ENCODE measurements around the gene ZC3H12A. TPM values are rescaled to one million over a fixed set of nuclear protein-coding genes. Genes with fewer than 3 reads are reported as not detected.

The ZC3H12A gene
- polyA plus RNA-seq, 4 donors = 12.4 to 24.6 (median 19.4) TPM

GRCh38 chr1:37482004-37482785, 7.8 kb downstream of the ZC3H12A start:
- no peak overlapping the region for H3K27ac ChIP-seq (ENCODE audit: low read depth in 1 of 3, low read length in 2 of 3)
- no peaks in the 10 kb centered on the region for H3K27me3 ChIP-seq (ENCODE audit: control insufficient read depth in 3 of 3, insufficient read depth in 3 of 3, low read length in 3 of 3)
- H3K9me3 ChIP-seq (ENCODE audit: control insufficient read depth in 2 of 2, insufficient read depth in 1 of 2, low read depth in 1 of 2, low read length in 1 of 2) = no peaks in the 10 kb centered on the region
- H3K4me3 ChIP-seq (ENCODE audit: low read depth in 1 of 3, low read length in 3 of 3) = no peak overlapping the region
- H3K36me3 ChIP-seq (ENCODE audit: control insufficient read depth in 3 of 3, insufficient read depth in 2 of 3, low read depth in 1 of 3, low read length in 3 of 3) = peaks cover 31 to 93% (median 32%) of the 10 kb centered on the region in 3 donors
- no peak for FAIRE-seq
- 84 to 92% (median 84%) methylated on average over 17 to 18 of the region's 18 CpGs for WGBS, 3 donors
- peaks cover 5 to 46% (median 15%) of the 10 kb centered on the region in 3 donors for H3K4me1 ChIP-seq (ENCODE audit: control insufficient read depth in 3 of 3, insufficient read depth in 2 of 3, low read depth in 1 of 3, low read length in 2 of 3)
- no peak for DNase-seq

- no peaks in the 10 kb centered on the region for H3K9me3 ChIP-seq (ENCODE audit: control insufficient read depth in 2 of 2, insufficient read depth in 1 of 2, low read depth in 1 of 2, low read length in 1 of 2)
- peak overlapping the region in 1 of 3 donors; percentile 5 for H3K27ac ChIP-seq (ENCODE audit: low read depth in 1 of 3, low read length in 2 of 3)
- H3K4me1 ChIP-seq (ENCODE audit: control insufficient read depth in 3 of 3, insufficient read depth in 2 of 3, low read depth in 1 of 3, low read length in 2 of 3) = peaks cover 5 to 41% (median 15%) of the 10 kb centered on the region in 3 donors
- no peak overlapping the region for H3K4me3 ChIP-seq (ENCODE audit: low read depth in 1 of 3, low read length in 3 of 3)
- H3K36me3 ChIP-seq (ENCODE audit: control insufficient read depth in 3 of 3, insufficient read depth in 2 of 3, low read depth in 1 of 3, low read length in 3 of 3) = peaks cover 31 to 85% (median 32%) of the 10 kb centered on the region in 3 donors
- DNase-seq = peak in 1 of 2 donors; percentile 2
- no peaks in the 10 kb centered on the region for H3K27me3 ChIP-seq (ENCODE audit: control insufficient read depth in 3 of 3, insufficient read depth in 3 of 3, low read length in 3 of 3)
- 89 to 92% (median 91%) methylated on average over 28 to 29 of the region's 29 CpGs for WGBS, 3 donors
- FAIRE-seq = no peak
Observed at GRCh38 chr1:37482796-37483744, 8.7 kb downstream of the ZC3H12A start.

GRCh38 chr1:37483785-37484184, 9.4 kb downstream of the ZC3H12A start:
- peaks cover 5 to 35% (median 15%) of the 10 kb centered on the region in 3 donors for H3K4me1 ChIP-seq (ENCODE audit: control insufficient read depth in 3 of 3, insufficient read depth in 2 of 3, low read depth in 1 of 3, low read length in 2 of 3)
- no peak overlapping the region for H3K27ac ChIP-seq (ENCODE audit: low read depth in 1 of 3, low read length in 2 of 3)
- no peaks in the 10 kb centered on the region for H3K9me3 ChIP-seq (ENCODE audit: control insufficient read depth in 2 of 2, insufficient read depth in 1 of 2, low read depth in 1 of 2, low read length in 1 of 2)
- H3K27me3 ChIP-seq (ENCODE audit: control insufficient read depth in 3 of 3, insufficient read depth in 3 of 3, low read length in 3 of 3) = no peaks in the 10 kb centered on the region
- peaks cover 31 to 81% (median 32%) of the 10 kb centered on the region in 3 donors for H3K36me3 ChIP-seq (ENCODE audit: control insufficient read depth in 3 of 3, insufficient read depth in 2 of 3, low read depth in 1 of 3, low read length in 3 of 3)
- H3K4me3 ChIP-seq (ENCODE audit: low read depth in 1 of 3, low read length in 3 of 3) = no peak overlapping the region
- 75 to 83% (median 79%) methylated on average over 15 of the region's 15 CpGs for WGBS, 3 donors
- DNase-seq (peak in 1 of 2 donors; percentile 12), FAIRE-seq (no peak)

- Histone ChIP-seq H3K36me3 (ENCODE audit: control insufficient read depth in 3 of 3, insufficient read depth in 2 of 3, low read depth in 1 of 3, low read length in 3 of 3) (peaks cover 31 to 76% (median 32%) of the 10 kb centered on the region in 3 donors), H3K27ac (ENCODE audit: low read depth in 1 of 3, low read length in 2 of 3) (peak overlapping the region in 2 of 3 donors; percentile 24 to 82), H3K4me1 (ENCODE audit: control insufficient read depth in 3 of 3, insufficient read depth in 2 of 3, low read depth in 1 of 3, low read length in 2 of 3) (peaks cover 5 to 28% (median 15%) of the 10 kb centered on the region in 3 donors), H3K9me3 (ENCODE audit: control insufficient read depth in 2 of 2, insufficient read depth in 1 of 2, low read depth in 1 of 2, low read length in 1 of 2) (no peaks in the 10 kb centered on the region), H3K4me3 (ENCODE audit: low read depth in 1 of 3, low read length in 3 of 3) (no peak overlapping the region), H3K27me3 (ENCODE audit: control insufficient read depth in 3 of 3, insufficient read depth in 3 of 3, low read length in 3 of 3) (no peaks in the 10 kb centered on the region)
- DNase-seq (peak in 1 of 2 donors; percentile 18), FAIRE-seq (no peak)
- WGBS, 3 donors = 57 to 74% (median 69%) methylated on average over 7 of the region's 7 CpGs
Observed at GRCh38 chr1:37484325-37485051, 10.1 kb downstream of the ZC3H12A start.

- DNase-seq (peak in 1 of 2 donors; percentile 35), FAIRE-seq (no peak)
- no peaks in the 10 kb centered on the region for H3K9me3 ChIP-seq (ENCODE audit: control insufficient read depth in 2 of 2, insufficient read depth in 1 of 2, low read depth in 1 of 2, low read length in 1 of 2)
- 42 to 49% (median 42%) methylated on average over 6 of the region's 6 CpGs for WGBS, 3 donors
- peaks cover 21 to 72% (median 26%) of the 10 kb centered on the region in 3 donors for H3K36me3 ChIP-seq (ENCODE audit: control insufficient read depth in 3 of 3, insufficient read depth in 2 of 3, low read depth in 1 of 3, low read length in 3 of 3)
- peak overlapping the region in 1 of 3 donors; percentile 84 for H3K27ac ChIP-seq (ENCODE audit: low read depth in 1 of 3, low read length in 2 of 3)
- no peaks in the 10 kb centered on the region for H3K27me3 ChIP-seq (ENCODE audit: control insufficient read depth in 3 of 3, insufficient read depth in 3 of 3, low read length in 3 of 3)
- no peak overlapping the region for H3K4me3 ChIP-seq (ENCODE audit: low read depth in 1 of 3, low read length in 3 of 3)
- peaks cover 0 to 14% (median 4%) of the 10 kb centered on the region in 3 donors for H3K4me1 ChIP-seq (ENCODE audit: control insufficient read depth in 3 of 3, insufficient read depth in 2 of 3, low read depth in 1 of 3, low read length in 2 of 3)
Observed at GRCh38 chr1:37485902-37486679, 11.7 kb downstream of the ZC3H12A start.

- Histone ChIP-seq H3K27ac (ENCODE audit: low read depth in 1 of 3, low read length in 2 of 3) (peak overlapping the region in 2 of 3 donors; percentile 46 to 84), H3K36me3 (ENCODE audit: control insufficient read depth in 3 of 3, insufficient read depth in 2 of 3, low read depth in 1 of 3, low read length in 3 of 3) (peaks cover 15 to 68% (median 19%) of the 10 kb centered on the region in 3 donors), H3K4me3 (ENCODE audit: low read depth in 1 of 3, low read length in 3 of 3) (no peak overlapping the region), H3K9me3 (ENCODE audit: control insufficient read depth in 2 of 2, insufficient read depth in 1 of 2, low read depth in 1 of 2, low read length in 1 of 2) (no peaks in the 10 kb centered on the region), H3K4me1 (ENCODE audit: control insufficient read depth in 3 of 3, insufficient read depth in 2 of 3, low read depth in 1 of 3, low read length in 2 of 3) (peaks cover 0 to 10% (median 4%) of the 10 kb centered on the region in 3 donors), H3K27me3 (ENCODE audit: control insufficient read depth in 3 of 3, insufficient read depth in 3 of 3, low read length in 3 of 3) (no peaks in the 10 kb centered on the region)
- WGBS, 3 donors = 20 to 33% (median 23%) methylated on average over 8 to 10 of the region's 10 CpGs
- no peak for FAIRE-seq
- DNase-seq = peak; percentile 66 to 89
Observed at GRCh38 chr1:37486680-37487618, 12.6 kb downstream of the ZC3H12A start.

- peak overlapping the region in 1 of 3 donors; percentile 84 for H3K27ac ChIP-seq (ENCODE audit: low read depth in 1 of 3, low read length in 2 of 3)
- WGBS, 3 donors = 86 to 88% (median 88%) methylated on average over 5 of the region's 5 CpGs
- no peaks in the 10 kb centered on the region for H3K27me3 ChIP-seq (ENCODE audit: control insufficient read depth in 3 of 3, insufficient read depth in 3 of 3, low read length in 3 of 3)
- peaks cover 8 to 64% (median 13%) of the 10 kb centered on the region in 3 donors for H3K36me3 ChIP-seq (ENCODE audit: control insufficient read depth in 3 of 3, insufficient read depth in 2 of 3, low read depth in 1 of 3, low read length in 3 of 3)
- DNase-seq = no peak
- no peak for FAIRE-seq
- H3K9me3 ChIP-seq (ENCODE audit: control insufficient read depth in 2 of 2, insufficient read depth in 1 of 2, low read depth in 1 of 2, low read length in 1 of 2) = no peaks in the 10 kb centered on the region
- no peak overlapping the region for H3K4me3 ChIP-seq (ENCODE audit: low read depth in 1 of 3, low read length in 3 of 3)
- peaks cover 0 to 10% (median 4%) of the 10 kb centered on the region in 3 donors for H3K4me1 ChIP-seq (ENCODE audit: control insufficient read depth in 3 of 3, insufficient read depth in 2 of 3, low read depth in 1 of 3, low read length in 2 of 3)
Observed at GRCh38 chr1:37487619-37487984, 13.2 kb downstream of the ZC3H12A start.
